G401.6 (cell line): ENCODE measurements around the gene ANO2.

ENCODE experiments used
- FAIRE-seq: peaks from 2 replicates; lab custom pipeline; 2012; peaks lifted over from hg19 to GRCh38; lab: Jason Lieb, UNC

ANO2 gene

DNA sequence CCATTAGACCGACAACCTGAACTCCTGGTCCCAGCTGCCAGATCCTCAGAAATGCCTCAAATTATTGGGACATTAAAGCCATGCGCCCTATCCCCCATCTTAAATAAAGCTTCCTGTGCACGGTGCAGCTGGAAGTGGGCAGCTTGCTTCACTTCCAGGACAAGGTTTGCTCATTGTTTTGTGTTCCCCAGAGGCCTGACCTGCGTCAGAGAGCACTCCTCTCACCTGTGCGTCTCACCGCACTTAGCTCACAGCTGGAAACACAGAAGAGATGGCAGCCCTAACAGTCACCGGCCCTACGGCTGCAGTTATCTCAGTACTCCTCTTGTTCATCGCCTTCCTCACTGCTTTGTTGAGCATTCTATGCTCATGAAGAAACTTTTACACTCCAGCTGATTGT lies 135.5 kb downstream of the ANO2 start:
- FAIRE-seq = no peak

DNA sequence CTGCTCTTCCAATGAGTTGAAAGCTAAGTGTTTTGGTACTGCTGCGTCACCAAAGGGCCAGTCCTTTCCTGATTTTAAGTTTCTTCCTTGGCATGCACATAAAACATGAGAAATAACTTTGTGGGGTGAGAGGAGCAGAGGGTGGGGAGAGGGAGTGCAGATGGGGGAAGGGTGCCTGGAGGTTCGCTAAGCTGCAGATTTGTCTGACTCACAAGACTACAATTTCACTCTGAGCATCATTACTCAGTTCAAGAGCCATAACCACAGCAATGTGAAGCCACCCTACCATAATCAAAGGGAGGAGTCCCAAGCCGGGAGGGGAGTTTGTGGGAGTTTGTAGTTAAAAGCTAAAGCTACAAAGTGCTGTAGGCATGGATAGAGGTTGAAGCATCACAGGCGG lies 136.1 kb downstream of the ANO2 start:
- FAIRE-seq = no peak

DNA sequence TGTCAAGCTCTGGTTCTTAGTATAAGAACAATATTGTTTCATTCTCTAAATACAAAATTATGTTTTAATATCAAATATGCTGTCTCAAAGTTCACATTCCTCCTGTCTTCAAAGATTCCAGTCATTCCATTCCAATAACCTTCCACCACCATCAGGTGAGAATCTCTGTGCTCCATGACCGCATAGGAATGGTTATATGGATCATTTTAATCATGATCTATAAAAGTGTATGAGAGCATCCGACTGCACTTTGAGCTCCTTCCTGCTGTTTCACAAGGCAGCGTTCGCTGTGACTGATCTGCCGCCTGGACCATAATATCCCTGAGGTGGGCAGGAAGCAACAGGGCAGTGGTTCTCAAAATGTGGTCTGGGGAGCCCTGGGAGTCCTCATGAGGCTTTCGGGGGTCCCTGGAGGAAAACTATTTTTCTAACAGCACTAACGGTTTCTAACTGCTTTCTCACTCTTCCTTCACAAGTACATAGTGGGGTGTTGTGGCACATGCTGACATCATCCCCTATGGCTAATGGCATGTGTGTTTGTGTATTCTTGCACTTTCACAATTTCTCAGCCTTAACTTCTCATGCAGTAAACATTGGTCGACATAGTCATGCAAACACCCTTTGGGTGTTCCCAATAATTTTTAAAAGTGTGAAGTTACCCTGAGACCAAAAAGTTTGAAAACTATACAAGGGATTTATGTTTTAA lies 137.4 kb downstream of the ANO2 start:
- FAIRE-seq = no peak

DNA sequence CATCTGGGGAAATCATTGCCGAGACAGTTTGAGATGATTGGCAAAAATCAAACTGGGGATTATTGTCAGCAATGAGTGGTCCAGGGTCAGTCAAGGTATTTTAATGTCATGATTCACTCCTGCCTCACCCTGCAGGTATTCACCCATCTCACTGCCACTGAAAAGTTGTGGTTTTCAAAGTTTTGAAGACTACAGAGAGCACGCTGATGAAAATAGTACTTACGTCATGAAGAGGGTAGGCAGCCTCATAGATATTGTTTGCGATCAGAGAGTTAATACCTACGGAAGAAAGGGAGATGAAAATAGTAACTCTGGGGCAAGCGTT lies 138.0 kb downstream of the ANO2 start:
- FAIRE-seq = no peak

DNA sequence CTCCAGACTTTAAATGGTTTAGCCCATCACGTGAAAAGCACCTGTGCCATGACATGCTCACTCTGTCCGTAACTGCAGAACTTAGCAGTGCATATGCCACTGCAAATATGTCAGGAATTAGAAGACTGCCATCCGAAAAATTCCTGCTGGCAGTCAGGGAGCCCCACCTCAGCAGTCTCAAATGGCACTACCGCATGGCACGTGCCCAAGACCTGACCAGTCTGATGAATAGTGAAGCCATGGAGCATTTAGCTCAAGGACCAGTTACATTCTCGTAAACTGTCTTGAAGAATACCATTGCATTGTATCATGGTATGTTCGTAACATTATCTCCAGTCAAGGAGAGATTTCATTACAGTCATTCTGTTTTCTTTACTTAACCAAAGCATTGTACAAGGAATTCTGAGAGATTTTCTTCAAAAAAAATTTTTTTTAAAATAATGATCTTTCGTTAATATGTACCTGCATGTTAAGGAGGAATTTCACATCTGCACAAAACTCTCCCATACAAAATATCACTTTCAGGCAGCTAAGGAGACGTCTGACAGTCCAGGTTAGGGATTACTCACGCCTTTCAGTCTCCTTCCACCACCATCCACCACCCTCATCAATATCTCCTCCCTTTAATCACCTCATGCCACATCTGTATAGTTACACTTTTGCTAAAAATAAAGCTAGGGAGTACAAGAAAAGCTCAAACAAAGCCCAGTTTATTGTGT lies 138.5 kb downstream of the ANO2 start:
- no peak for FAIRE-seq

DNA sequence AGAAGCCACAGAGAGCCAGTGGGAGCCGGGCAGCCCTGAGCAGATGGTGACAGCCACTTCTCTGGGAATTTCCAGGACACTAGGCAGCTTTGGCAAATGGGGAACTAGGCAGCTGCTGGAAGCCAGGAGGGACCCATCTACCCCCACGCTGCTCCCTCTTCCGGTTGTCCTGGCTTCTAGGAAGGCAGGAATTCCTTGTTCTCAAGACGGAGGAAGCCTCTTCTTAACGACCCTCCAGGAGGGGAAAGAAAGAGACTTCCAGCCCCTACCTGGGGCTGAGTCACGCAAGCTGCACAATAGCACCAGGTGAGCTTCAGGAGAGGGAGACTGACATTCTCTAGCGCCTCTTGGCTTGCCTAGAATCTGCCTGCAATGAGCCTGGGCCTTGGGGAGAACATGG lies 141.5 kb downstream of the ANO2 start:
- no peak for FAIRE-seq

DNA sequence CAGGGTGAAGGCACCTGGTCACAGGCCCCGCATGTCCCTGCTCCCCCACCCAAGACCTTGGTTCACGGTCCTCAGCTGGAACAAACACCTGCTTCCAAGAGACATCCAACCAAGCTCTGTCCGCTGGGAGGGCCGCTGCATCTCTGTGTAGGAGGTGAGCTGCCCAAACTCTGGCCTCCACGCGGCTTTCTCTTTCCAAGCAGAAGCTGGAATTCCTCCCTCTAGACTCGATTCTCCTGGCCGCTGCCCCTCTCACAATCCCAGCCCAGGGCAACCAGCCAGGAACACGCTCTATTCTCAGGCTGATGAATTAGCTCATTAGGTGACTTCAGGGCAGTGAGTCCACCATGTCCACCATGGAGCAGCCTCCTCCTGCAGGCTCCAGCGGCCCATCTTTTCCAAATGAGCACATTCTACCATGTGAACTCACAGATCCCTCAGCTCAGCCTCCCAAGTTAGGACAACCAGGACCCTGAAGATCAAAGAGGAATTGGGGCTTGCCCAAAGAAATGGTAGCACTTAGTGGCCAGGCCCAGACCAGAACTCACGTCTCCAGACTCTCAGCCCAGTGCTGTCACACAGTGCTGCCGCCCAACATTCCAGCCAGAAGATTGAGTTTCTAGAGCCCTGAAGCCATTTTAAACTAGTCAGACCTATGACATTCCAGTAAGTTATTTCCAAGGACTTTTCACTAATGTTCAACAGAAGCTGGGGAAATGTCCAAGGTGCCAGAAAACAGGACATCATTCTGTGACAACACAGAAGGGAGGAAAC lies 146.6 kb downstream of the ANO2 start:
- FAIRE-seq = no peak

DNA sequence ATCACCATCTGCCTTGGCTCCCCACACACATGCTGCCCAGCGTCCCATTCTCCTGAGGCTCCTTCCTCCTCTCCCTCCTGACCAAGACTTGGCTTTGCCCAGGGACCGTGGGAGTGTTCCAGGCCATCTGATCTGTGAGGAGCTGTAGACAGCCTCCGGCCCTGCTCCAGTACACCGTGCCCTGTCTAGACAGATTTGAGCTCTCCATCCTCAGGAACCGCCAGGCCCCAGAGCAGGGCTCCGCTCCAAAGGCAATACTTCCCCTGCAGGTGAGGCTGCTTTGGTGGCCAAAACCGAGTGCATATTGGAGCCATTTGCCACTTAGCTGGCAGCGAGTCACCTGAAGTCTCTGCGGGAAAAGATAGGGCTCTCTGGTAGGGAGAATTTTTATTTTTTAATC lies 147.4 kb downstream of the ANO2 start:
- FAIRE-seq = no peak

DNA sequence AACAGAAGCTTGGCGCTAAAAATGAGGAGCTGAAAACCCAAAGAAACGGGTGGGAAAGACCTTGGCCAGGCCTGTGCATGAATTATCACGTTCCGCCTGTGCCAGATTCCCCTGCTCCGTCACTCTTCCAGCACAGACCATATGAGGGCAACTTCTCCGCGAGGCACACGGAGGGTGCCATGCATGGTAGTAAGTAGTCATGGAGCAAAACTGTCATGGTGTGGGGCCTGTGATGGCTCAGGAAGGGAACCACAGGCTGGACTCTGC lies 148.2 kb downstream of the ANO2 start:
- FAIRE-seq = no peak

DNA sequence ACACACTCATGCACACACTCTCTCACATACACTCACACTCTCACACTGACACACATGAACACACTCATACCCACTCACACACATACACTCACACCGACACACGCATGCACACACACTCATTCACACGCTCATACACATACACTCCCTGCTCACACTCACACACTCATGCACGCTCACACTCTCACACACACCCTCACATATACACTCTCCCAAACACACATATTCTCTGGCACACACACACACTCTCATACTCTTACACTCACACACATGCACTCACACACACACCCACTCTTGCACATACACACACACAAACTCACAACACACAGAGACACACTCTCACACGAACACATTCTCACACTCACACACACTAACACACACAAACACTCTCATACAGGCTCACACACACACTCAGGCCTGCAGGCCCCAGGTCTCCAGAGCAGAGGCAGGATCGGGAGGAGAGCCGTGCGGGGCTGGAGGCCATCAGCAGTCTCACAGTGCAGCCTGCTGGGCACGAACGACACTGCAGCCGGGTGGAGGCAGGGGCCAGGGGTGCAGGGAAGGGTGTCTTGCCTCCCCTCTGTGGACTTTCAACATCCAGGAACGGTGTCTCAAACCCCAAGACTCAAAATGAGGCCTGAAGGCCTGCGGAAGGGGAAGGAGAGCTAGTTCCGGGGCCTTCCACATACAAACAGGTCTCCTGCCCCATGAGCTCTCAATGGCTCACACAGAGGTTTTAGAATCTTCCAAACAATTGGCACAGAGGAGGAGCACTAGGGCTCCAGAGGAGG lies 148.7 kb downstream of the ANO2 start:
- FAIRE-seq = no peak

DNA sequence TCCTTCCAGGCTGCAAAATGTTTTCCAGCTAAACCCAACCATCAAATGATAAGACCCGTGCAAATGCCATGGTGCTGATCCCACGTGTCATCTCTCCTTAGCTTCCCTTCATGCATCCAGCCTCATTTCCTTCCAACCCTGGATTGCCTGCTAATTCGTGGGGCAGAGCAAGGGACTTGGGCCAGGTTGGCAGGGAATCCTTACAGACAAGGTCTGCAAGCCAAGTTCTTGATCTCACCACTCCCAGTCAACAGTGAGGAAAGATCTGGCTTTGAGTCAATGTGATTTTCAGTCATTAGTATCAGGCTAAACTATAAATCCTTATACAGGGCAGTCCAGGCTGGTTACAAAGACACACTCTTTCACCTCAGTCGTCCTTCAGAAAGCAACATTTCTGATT lies 150.9 kb downstream of the ANO2 start:
- no peak for FAIRE-seq

DNA sequence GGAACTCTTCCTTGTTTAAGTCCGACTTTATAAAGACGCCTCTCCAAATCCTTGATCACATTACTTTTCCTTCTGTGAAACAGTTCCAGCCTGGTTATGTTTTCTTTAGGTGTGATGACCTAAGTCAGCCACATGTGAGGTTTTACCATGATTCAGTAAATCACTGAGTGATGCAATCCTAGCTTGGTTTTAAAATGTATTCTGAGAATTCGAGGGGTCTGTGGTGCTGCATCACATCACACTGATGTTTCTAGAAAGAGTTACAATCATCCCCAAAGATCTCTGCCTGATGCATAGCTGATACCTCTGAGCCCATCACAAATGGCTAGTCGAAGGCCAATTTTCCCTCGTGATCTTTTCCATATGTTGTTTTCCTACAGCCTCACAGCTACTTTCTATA lies 152.7 kb downstream of the ANO2 start:
- FAIRE-seq = no peak

DNA sequence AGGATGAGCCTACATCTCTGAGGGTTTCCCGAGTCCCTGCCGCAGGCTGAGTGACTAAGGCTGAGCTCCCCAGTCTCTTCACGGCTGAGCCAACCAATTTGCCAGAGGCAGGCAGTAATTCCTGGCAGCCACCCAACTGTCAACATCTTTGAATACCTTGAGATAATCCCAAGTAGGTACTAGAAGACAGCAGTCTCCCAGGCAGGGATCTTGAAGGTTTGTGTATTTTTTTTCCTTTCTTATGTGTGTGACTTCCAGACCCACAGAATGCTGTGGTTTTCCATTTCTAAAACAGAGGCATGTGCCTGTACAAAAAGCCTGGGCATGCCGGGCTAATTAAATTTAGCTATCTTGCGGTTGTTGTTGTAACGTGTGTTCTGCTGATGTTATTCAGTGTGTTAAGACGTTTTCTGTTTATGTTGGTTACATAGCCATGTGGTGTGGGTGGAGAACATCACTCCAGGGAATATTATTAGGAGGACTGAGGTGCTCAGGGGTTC lies 155.5 kb downstream of the ANO2 start:
- FAIRE-seq = no peak

DNA sequence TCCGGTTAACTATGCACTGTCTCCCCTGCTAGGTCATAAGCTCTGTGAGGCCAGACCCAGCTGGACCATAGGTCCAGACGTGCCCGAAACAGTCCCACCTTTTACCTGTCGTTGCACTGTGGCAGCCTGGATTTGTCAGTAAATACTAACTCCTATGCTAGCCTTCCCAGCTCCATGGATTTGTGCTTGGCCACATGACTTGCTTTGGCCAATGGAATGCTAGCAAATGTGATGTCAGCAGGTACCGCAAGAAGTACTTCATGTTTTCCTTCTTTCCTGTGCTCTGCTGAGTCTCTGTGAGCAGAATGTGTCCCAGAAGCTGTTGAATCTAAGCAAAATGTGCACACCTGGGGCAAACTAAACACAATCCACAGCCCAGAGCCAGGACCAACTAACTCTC lies 157.2 kb downstream of the ANO2 start:
- FAIRE-seq = no peak

DNA sequence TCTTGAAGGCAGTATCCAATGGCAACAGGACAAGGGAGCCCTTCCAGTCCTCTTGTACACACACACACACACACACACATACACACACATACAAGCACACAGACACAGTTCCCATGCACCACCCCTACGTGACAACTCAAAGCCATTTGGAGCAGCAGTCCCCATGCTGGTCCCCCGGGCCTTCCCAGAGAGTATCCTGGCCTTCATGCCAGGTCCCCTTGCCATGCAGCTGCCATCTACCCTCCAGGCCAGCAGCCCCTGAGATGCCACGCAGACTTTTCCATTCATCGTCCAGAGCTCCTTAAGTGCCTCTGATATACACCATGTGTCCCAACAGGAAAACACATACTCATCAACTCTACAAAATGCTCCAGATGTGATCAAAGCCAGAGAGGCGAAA lies 159.5 kb downstream of the ANO2 start:
- no peak for FAIRE-seq

DNA sequence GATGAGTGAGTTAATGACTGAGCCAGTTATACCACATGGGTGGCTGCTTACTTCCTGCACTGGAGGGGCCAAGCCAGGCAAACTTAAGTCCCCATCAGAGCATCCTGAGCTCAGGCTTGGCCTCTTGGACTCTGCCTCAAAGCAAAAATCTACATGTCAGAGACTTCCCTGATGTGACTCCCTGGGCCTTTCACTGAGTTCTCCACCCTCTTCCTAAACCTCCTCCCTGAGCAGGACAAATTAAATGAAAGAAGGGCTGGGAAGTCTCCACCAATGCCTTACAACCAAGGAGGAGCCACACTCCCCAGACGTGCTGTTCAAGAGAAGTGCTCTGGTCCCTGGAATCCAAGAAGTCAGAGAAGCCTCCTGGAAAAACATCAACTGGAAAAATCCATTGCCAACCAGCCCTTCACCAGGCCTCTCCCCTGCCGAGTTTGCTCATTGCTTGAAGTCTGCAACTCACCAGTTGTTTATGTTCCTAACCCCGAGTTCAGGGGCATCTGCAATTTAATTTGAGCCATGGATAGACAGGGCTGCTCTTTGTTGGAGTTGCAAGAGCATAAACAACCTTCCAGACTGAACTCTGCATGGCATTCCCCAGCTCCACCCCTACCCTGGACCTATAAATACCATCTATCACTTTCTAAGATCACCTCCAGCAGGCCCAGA lies 160.5 kb downstream of the ANO2 start:
- no peak for FAIRE-seq

DNA sequence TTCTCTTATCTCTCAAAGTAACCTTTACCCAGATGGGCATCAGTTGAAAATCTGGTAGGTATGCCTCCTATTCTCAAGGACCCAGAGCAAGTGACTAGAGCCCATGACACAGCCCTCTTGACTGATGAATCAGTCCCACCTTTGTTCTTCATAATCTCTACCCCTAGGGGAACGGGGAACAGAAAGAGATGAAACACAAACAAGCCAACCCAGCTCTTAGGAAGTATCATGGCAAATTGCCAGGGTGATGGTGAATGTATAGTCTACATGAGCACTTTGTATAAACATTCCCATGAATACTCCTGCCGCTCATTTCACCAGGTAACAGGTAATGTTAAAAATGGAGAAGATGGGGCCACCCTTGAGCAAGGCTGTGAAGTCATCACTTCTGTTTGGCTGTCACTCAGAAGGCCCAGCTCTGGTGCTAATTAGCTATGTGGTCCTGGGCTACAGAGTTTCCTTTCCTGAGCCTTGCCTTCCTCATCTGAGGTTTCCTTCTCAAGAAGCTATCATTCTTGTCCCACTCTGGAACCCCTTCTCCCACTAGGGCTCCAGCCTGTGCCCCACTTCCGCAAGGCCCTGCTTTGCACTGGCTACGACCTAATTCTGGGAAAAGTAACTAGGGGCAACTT lies 161.7 kb downstream of the ANO2 start:
- FAIRE-seq = no peak

DNA sequence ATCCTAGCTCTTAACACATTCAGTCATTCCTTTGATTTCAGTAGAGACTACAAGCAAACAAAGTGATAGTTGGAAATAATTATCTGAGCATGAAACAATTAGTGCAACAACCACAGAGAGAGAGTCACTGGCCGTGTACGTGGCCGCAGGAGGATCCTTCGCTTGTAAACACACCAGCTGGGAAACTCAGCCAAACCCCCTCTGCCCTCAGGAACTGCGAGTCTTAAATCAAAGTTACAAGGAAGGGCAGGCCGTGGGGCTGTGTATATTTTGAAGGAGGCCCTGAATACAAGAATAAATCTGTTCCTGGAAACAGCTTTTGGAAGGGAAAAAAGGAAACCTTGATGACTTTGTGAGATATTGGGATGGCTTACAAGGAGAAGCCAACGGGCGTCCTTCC lies 164.5 kb downstream of the ANO2 start:
- no peak for FAIRE-seq

DNA sequence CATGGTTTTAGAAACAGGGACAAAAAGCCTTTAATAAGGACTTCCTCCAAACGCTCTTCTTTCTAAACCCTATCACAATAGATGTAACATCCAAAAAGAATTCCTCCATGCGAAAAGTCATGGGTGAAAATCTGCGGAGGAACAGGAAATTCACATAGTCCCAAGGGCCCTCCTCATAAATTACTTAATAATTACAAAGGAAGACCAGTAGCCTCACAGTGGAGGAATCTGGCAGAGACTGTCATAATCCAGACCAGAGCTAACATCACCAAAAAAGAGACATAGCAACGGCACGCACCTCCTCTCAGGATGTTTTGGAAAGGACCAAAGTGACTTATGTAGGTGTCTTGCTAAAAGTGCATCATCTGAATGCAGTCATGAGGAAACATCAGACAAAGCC lies 165.7 kb downstream of the ANO2 start:
- no peak for FAIRE-seq

DNA sequence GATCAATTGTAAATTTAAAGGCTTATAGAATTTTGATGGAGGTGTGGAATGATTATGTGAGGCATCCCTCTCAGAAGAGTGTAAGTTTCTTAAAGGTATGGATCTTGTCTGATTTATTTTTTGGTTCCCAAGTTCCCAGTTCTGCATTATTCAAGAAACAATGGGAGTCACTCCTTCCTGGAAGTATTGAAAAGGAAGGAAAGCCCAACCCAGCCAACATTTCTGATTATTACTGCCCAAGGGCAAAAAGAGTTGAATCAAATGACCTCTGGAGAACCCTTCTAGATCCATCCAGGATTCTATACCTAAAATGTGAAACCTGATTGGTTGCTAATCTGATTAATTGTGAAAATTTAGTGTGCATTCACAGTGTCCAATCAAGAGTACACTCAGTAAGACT lies 166.2 kb downstream of the ANO2 start:
- FAIRE-seq = no peak

DNA sequence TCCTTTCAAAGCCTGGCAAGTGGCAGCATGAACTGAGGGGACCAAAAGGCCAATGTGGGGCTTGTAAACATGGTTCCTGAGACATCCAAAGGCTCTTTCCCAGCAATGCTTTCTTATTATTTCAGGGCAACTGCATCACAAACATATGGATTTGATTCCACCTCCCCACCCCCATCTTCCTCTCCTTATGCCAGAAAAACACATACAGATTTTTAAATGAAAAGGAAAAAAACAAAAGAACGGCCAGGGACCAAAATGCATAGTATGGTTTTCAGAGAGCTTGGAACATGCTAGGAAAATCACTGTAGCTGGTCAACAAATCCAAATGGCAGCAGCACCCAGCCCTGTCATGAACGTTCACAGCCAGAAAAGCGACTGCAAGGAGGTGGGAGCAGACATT lies 167.6 kb downstream of the ANO2 start:
- FAIRE-seq = no peak

DNA sequence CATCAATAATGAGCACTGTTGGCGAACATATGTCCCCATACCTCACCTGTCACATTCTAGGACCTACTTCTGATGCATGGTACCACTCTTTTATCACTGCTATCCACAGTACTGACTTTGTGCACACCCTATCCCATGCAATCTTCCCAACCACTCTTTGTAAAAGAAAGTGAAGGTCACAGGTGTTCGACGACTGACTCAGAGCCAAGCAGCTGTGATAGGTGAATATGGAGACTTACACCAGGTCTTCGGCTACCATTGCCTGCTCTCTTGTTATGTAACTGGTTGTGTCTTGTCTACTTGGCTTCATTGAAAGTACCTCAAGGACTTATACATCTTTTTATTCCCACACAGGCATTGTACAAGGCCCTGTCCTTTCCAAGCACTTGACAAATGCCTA lies 169.0 kb downstream of the ANO2 start:
- FAIRE-seq = no peak
